ENCODE measurements around the gene DOC2A. TPM values are rescaled to one million over a fixed set of nuclear protein-coding genes. Genes with fewer than 3 reads are reported as not detected.

Gene DOC2A
- total and polyA plus RNA-seq, 2 donors from 2014 or later: 1.9 to 3.5 TPM

DNA sequence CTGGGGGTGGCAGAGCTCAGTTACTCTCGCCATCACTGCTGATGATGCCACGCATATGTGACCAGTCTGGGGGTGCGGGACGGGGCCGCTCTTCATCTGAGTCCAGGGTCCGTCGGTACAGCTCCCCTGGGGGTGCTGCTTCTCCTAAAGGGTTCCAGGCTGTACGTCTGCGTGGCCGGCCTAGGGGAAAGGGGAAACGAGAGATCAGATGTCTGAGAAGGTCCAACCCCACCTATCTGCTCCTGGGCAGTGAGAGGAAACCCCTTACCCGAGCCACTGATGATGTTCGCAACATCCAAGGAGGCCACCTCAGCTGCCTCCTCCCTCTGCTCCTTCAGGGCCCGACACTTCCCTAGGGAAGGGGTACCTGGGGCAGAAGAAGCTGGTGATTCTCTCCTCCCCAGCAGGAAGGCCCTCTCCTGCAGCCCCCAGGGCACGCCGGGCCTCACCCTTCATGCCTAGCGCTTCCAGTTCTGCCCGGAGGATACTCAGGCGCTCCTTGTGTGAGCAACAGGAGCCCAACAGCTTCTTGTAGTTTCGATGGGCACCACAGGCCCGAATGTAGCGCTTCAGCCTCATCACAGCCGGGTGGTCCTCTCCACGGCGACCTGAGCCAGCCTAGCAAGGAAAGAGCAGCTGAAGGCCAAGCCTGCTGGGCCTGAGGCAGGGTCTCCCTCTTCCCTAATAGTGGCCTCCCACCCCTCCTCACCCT is 17.5 kb downstream of the DOC2A start:
- Histone ChIP-seq H3K36me3 (ENCODE audit: control insufficient read depth in 2 of 3, insufficient read depth in 3 of 3, low read length in 3 of 3) (peaks cover 0 to 20% (median 13%) of the 10 kb centered on the region in 3 donors), H3K9ac (ENCODE audit: low read length in 3 of 3) (no peak overlapping the region), H3K9me3 (ENCODE audit: control insufficient read depth in 2 of 3, insufficient read depth in 1 of 3, low read length in 3 of 3) (no peaks in the 10 kb centered on the region), H3K4me3 (ENCODE audit: low read length in 3 of 3) (no peak overlapping the region), H3K27ac (ENCODE audit: low read depth in 2 of 2, low read length in 2 of 2) (no peak overlapping the region), H3K4me1 (ENCODE audit: control insufficient read depth in 2 of 3, insufficient read depth in 2 of 3, low read depth in 1 of 3, low read length in 3 of 3) (peaks cover 0 to 16% (median 14%) of the 10 kb centered on the region in 3 donors), H3K27me3 (ENCODE audit: control insufficient read depth, insufficient read depth, low read length) (no peaks in the 10 kb centered on the region)
- TF ChIP-seq, protein P1, sequence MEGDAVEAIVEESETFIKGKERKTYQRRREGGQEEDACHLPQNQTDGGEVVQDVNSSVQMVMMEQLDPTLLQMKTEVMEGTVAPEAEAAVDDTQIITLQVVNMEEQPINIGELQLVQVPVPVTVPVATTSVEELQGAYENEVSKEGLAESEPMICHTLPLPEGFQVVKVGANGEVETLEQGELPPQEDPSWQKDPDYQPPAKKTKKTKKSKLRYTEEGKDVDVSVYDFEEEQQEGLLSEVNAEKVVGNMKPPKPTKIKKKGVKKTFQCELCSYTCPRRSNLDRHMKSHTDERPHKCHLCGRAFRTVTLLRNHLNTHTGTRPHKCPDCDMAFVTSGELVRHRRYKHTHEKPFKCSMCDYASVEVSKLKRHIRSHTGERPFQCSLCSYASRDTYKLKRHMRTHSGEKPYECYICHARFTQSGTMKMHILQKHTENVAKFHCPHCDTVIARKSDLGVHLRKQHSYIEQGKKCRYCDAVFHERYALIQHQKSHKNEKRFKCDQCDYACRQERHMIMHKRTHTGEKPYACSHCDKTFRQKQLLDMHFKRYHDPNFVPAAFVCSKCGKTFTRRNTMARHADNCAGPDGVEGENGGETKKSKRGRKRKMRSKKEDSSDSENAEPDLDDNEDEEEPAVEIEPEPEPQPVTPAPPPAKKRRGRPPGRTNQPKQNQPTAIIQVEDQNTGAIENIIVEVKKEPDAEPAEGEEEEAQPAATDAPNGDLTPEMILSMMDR (IDR thresholded peaks at IDR 0.05; ENCODE audit: borderline replicate concordance, extremely low read depth, insufficient read depth): no peak
- DNase-seq (peak in 1 of 5 donors; percentile 72), FAIRE-seq (no peak)
- intact Hi-C loops (cut with DNase I): no loop called here

DNA sequence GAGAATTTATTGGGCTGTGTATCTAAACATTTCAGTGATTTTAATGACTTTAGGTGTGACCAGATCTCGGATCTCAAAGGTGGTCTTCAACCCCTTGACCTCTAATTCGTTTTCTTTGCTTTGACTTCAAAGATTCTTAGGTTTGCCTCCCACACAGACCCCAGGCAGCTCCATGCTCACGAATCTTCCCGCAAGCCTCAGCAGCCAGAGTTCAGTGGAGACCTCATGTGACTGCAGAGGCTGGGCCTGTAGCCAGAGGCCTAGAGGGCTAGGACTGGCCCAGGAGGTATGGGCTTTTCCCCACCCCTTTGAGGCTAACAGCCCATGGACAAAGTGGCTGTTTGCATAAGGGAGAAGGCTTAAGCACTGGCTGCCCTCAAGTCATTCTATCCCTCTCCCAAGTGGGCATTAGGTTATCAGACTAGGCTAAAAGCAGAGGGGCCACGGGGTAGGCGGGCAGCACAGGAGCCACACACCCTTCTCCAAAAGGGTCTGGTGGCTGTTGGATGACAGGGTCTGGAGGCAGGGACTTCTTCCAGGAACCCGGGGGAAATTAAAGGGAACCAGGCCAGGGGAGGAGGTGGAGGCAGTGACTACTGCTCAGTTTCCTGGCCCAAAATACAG is 18.4 kb downstream of the DOC2A start:
- Histone ChIP-seq H3K9ac (ENCODE audit: low read length in 3 of 3) (no peak overlapping the region), H3K27me3 (ENCODE audit: control insufficient read depth, insufficient read depth, low read length) (no peaks in the 10 kb centered on the region)

DNA sequence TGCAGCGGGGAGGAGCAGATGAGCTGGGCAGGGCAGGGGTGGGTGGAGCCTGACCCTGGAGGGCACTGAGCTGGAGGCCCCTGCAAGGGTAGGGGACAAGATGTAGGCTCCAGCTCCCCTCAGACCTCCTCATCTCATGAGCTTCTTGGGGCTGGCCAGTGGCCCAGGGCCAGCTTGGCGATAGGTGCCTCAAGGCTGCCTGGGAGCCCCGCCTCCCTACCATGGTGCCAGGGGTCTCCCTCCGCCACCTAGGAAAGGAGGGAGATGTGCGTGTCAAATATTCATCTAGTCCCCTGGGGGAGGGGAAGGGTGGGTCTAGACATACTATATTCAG is 19.3 kb downstream of the DOC2A start:
- FAIRE-seq (no peak), DNase-seq (no peak)
- Histone ChIP-seq H3K9ac (ENCODE audit: low read length in 3 of 3) (no peak overlapping the region), H3K4me1 (ENCODE audit: control insufficient read depth in 2 of 3, insufficient read depth in 2 of 3, low read depth in 1 of 3, low read length in 3 of 3) (peaks cover 0 to 11% (median 9%) of the 10 kb centered on the region in 3 donors), H3K27ac (ENCODE audit: low read depth in 2 of 2, low read length in 2 of 2) (no peak overlapping the region), H3K27me3 (ENCODE audit: control insufficient read depth, insufficient read depth, low read length) (no peaks in the 10 kb centered on the region), H3K4me3 (ENCODE audit: low read length in 3 of 3) (no peak overlapping the region), H3K36me3 (ENCODE audit: control insufficient read depth in 2 of 3, insufficient read depth in 3 of 3, low read length in 3 of 3) (peaks cover 0 to 26% (median 18%) of the 10 kb centered on the region in 3 donors), H3K9me3 (ENCODE audit: control insufficient read depth in 2 of 3, insufficient read depth in 1 of 3, low read length in 3 of 3) (no peaks in the 10 kb centered on the region)
- intact Hi-C loops (cut with DNase I): no loop called here
- TF ChIP-seq, protein P1 (IDR thresholded peaks at IDR 0.05; ENCODE audit: borderline replicate concordance, extremely low read depth, insufficient read depth): no peak

More for the DNA sequence above, 18.4 kb downstream of the DOC2A start:
- peaks cover 0 to 16% (median 14%) of the 10 kb centered on the region in 3 donors for H3K4me1 ChIP-seq (ENCODE audit: control insufficient read depth in 2 of 3, insufficient read depth in 2 of 3, low read depth in 1 of 3, low read length in 3 of 3)
- H3K27ac ChIP-seq (ENCODE audit: low read depth in 2 of 2, low read length in 2 of 2): no peak overlapping the region
- H3K4me3 ChIP-seq (ENCODE audit: low read length in 3 of 3): no peak overlapping the region
- no peaks in the 10 kb centered on the region for H3K9me3 ChIP-seq (ENCODE audit: control insufficient read depth in 2 of 3, insufficient read depth in 1 of 3, low read length in 3 of 3)
- DNase-seq: peak in 3 of 5 donors; percentile 47 to 72 (median 59)
- intact Hi-C loops (cut with DNase I): no loop called here
- H3K36me3 ChIP-seq (ENCODE audit: control insufficient read depth in 2 of 3, insufficient read depth in 3 of 3, low read length in 3 of 3): peaks cover 0 to 24% (median 14%) of the 10 kb centered on the region in 3 donors
- FAIRE-seq: no peak
- TF ChIP-seq, protein P1 (IDR thresholded peaks at IDR 0.05; ENCODE audit: borderline replicate concordance, extremely low read depth, insufficient read depth): no peak

Data from kidney (tissue), 14 donors.